Stimulated activated CD4-positive, alpha-beta T cell treated with anti-CD3 and anti-CD28 coated beads, TNF-alpha, amount 100 ng/mL, for 1 hour (primary cell): ENCODE results near the gene MYCBP.
A peak's percentile ranks its signal among the peaks of the same experiment; 100 is the strongest.
"Not testable (repeated sequence)": the region's sequence is repeated elsewhere in the genome, so short reads cannot be mapped to it uniquely, and the experiment has no call there.

Source experiments
- DNase-seq, 3 donors: peaks; one replicate each; pipeline ENCODE4 v3.0.0-alpha.2; 2020; ENCODE audit warnings: low read depth in 3 of 3, low spot score in 1 of 3

MYCBP gene

GRCh38 chr1:38873027-38873969 lies at the start of gene MYCBP:
Gene MYCBP, minus strand, starts transcription at chr1:38873348. Its CDS starts 43 bp downstream, at chr1:38873305.
- DNase-seq = peak; percentile 94 to 96 (median 94)

GRCh38 chr1:38919130-38919529 lies 46.0 kb upstream of the MYCBP start:
- DNase-seq = no peak

- DNase-seq = no peak
Observed at GRCh38 chr1:38918568-38918967, 45.4 kb upstream of the MYCBP start.

- DNase-seq = no peak
Observed at GRCh38 chr1:38917772-38918171, 44.6 kb upstream of the MYCBP start.

- no peak for DNase-seq
Observed at GRCh38 chr1:38917337-38917736, 44.2 kb upstream of the MYCBP start.

- DNase-seq = no peak
Observed at GRCh38 chr1:38915352-38915948, 42.3 kb upstream of the MYCBP start.

- not testable (repeated sequence) for DNase-seq
Observed at GRCh38 chr1:38914908-38915307, 41.8 kb upstream of the MYCBP start.

GRCh38 chr1:38908821-38909220 lies 35.7 kb upstream of the MYCBP start:
- no peak for DNase-seq

- DNase-seq = no peak
Observed at GRCh38 chr1:38905985-38906384, 32.8 kb upstream of the MYCBP start.

GRCh38 chr1:38899560-38899959 lies 26.4 kb upstream of the MYCBP start:
- DNase-seq = no peak

- no peak for DNase-seq
Observed at GRCh38 chr1:38898653-38899230, 25.6 kb upstream of the MYCBP start.

- no peak for DNase-seq
Observed at GRCh38 chr1:38896169-38896568, 23.0 kb upstream of the MYCBP start.

GRCh38 chr1:38892976-38893375 lies 19.8 kb upstream of the MYCBP start:
- no peak for DNase-seq

- DNase-seq = no peak
Observed at GRCh38 chr1:38891753-38892152, 18.6 kb upstream of the MYCBP start.

- no peak for DNase-seq
Observed at GRCh38 chr1:38889589-38889988, 16.4 kb upstream of the MYCBP start.

- DNase-seq = no peak
Observed at GRCh38 chr1:38888423-38889333, 15.5 kb upstream of the MYCBP start.

- DNase-seq = no peak
Observed at GRCh38 chr1:38885092-38885491, 11.9 kb upstream of the MYCBP start.

GRCh38 chr1:38881487-38881886 lies 8.3 kb upstream of the MYCBP start, which contains the start of gene GJA9:
Gene GJA9, minus strand, starts transcription at chr1:38881587. Its CDS starts 5,489 bp downstream, at chr1:38876098.
- DNase-seq = no peak

GRCh38 chr1:38875811-38876210 lies 2.7 kb upstream of the MYCBP start:
- no peak for DNase-seq

- DNase-seq = peak in 1 of 3 donors; percentile 12
Observed at GRCh38 chr1:38872401-38873026, 634 bp downstream of the MYCBP start.
